ENCODE data around the gene ABCC3.

ABCC3 gene

GRCh38 chr17:50684612-50685333 is 50.1 kb downstream of the ABCC3 start:
- DNase-seq (ENCODE audit: low read depth) = no peak

- no peak for DNase-seq (ENCODE audit: low read depth)
Measured at GRCh38 chr17:50685334-50685665, 50.6 kb downstream of the ABCC3 start.

- no peak for DNase-seq (ENCODE audit: low read depth)
Measured at GRCh38 chr17:50685691-50686493, 51.2 kb downstream of the ABCC3 start.

- DNase-seq (ENCODE audit: low read depth) = no peak
Measured at GRCh38 chr17:50686494-50687199, 52.0 kb downstream of the ABCC3 start.

- no peak for DNase-seq (ENCODE audit: low read depth)
Measured at GRCh38 chr17:50687200-50688066, 52.8 kb downstream of the ABCC3 start.

GRCh38 chr17:50688245-50688644 is 53.6 kb downstream of the ABCC3 start:
- no peak for DNase-seq (ENCODE audit: low read depth)

- DNase-seq (ENCODE audit: low read depth) = no peak
Measured at GRCh38 chr17:50689251-50689650, 54.6 kb downstream of the ABCC3 start.

- no peak for DNase-seq (ENCODE audit: low read depth)
Measured at GRCh38 chr17:50689956-50690886, 55.5 kb downstream of the ABCC3 start.

GRCh38 chr17:50690887-50691549 is 56.3 kb downstream of the ABCC3 start:
- DNase-seq (ENCODE audit: low read depth) = no peak

- no peak for DNase-seq (ENCODE audit: low read depth)
Measured at GRCh38 chr17:50691550-50692447, 57.1 kb downstream of the ABCC3 start.

- DNase-seq (ENCODE audit: low read depth) = no peak
Measured at GRCh38 chr17:50692448-50693035, 57.9 kb downstream of the ABCC3 start.

GRCh38 chr17:50693036-50693682 is 58.5 kb downstream of the ABCC3 start:
- DNase-seq (ENCODE audit: low read depth) = no peak

GRCh38 chr17:50696365-50696879 is 61.7 kb downstream of the ABCC3 start:
- no peak for DNase-seq (ENCODE audit: low read depth)

- DNase-seq (ENCODE audit: low read depth) = no peak
Measured at GRCh38 chr17:50697062-50697461, 62.4 kb downstream of the ABCC3 start.

- DNase-seq (ENCODE audit: low read depth) = no peak
Measured at GRCh38 chr17:50697663-50698272, 63.1 kb downstream of the ABCC3 start.

GRCh38 chr17:50699410-50699809 is 64.7 kb downstream of the ABCC3 start:
- no peak for DNase-seq (ENCODE audit: low read depth)

- DNase-seq (ENCODE audit: low read depth) = no peak
Measured at GRCh38 chr17:50703162-50703561, 68.5 kb downstream of the ABCC3 start.

Measured in T follicular helper cell (primary cell).